Neural cell (in vitro differentiated cells): ENCODE measurements around the gene SPOCD1.

Experiments used
- CTCF ChIP-seq: fragments of 450-650 bp; IDR thresholded peaks from 2 replicates; pipeline ENCODE4 v1.5.1; 2014; ENCODE audit warnings: antibody characterized with exemption, mild to moderate bottlenecking, moderate library complexity; ENCODE audit not compliant: poor library complexity, severe bottlenecking
- EP300 ChIP-seq: fragments of 450-650 bp; conservative IDR thresholded peaks from 2 replicates; pipeline ENCODE4 v1.6.1; 2014; ENCODE audit warnings: antibody characterized with exemption, mild to moderate bottlenecking, moderate library complexity; ENCODE audit not compliant: poor library complexity, severe bottlenecking
- EZH2 ChIP-seq: fragments of 200-600, 300-800 bp; shearing (Covaris generic), sonication (generic); IDR thresholded peaks from 2 replicates; pipeline ENCODE4 v1.6.1; 2014; ENCODE audit warnings: antibody characterized with exemption, low read length, borderline replicate concordance, mild to moderate bottlenecking; ENCODE audit not compliant: insufficient read depth, poor library complexity, severe bottlenecking
- POLR2AphosphoS5 ChIP-seq: IDR thresholded peaks from 2 replicates; pipeline ENCODE4 v1.6.1; 2012
- RAD21 ChIP-seq: fragments of 450-650 bp; conservative IDR thresholded peaks from 2 replicates; pipeline ENCODE4 v1.6.1; 2014; ENCODE audit warnings: antibody characterized with exemption, mild to moderate bottlenecking, moderate library complexity
- REST ChIP-seq: IDR thresholded peaks from 2 replicates; pipeline ENCODE4 v1.6.1; 2012; ENCODE audit warnings: borderline replicate concordance
- TAF1 ChIP-seq: IDR thresholded peaks from 2 replicates; pipeline ENCODE4 v1.6.1; 2012; ENCODE audit warnings: low read depth

DNA sequence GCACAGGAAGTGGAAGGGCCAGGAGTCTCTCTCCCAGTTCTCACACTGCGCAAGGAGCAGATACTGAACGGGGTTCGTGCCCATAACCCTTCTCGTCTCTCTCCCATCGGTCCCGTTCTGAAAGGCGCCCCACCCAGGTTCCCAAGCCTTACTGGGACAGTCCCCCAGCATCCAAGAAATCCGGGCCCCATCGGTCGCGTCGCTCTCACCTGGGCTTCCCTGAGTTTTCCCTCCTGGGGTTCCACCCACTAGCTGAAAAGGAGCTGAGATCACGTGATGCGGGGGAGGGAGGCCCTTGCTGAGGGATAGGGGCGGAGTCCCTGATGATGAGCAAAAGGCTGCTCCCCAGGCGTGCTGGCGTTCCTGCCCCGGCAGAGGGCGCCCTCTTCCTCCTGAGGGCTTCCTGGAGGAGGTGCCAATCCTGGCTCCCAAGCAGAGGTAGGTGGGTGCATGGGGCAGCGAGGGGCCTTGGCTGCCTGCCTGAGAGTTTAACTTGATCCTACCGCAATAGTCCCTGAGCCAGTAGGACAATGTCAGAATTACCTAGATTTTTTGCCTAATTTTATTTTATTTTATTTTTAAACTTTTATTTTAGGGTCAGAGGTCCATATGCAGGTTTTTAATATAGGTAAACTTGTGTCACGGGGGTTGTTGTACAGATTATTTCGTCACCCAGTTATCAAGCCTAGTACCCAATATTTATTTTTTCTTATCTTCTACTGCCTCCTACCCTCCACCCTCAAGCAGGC is at the start of gene SPOCD1:
- TF ChIP-seq POLR2AphosphoS5 (no peak), CTCF (no peak), RAD21 (no peak), TAF1 (no peak), REST (no peak), EZH2 (no peak), EP300 (no peak)
